Mammary epithelial cell (primary cell): Measurements from ENCODE around the gene CCR1.

Experiments
- EZH2 ChIP-seq: IDR thresholded peaks from 2 replicates; pipeline ENCODE4 v1.6.1; 2012; ENCODE audit warnings: low read length, inconsistent platforms, borderline replicate concordance
- TF ChIP-seq, protein P1 (sequence below), 2 donors: IDR thresholded peaks in 1 of 2; conservative IDR thresholded peaks in 1 of 2; 2 replicates each; pipeline ENCODE4 v1.5.1; 2011 to 2012; ENCODE audit warnings: inconsistent platforms in 2 of 2, low read length in 2 of 2, mild to moderate bottlenecking in 2 of 2, control low read depth in 1 of 2, low read depth in 1 of 2; ENCODE audit not compliant: insufficient read depth in 1 of 2; ENCODE audit errors: extremely low read depth in 1 of 2

DNA sequence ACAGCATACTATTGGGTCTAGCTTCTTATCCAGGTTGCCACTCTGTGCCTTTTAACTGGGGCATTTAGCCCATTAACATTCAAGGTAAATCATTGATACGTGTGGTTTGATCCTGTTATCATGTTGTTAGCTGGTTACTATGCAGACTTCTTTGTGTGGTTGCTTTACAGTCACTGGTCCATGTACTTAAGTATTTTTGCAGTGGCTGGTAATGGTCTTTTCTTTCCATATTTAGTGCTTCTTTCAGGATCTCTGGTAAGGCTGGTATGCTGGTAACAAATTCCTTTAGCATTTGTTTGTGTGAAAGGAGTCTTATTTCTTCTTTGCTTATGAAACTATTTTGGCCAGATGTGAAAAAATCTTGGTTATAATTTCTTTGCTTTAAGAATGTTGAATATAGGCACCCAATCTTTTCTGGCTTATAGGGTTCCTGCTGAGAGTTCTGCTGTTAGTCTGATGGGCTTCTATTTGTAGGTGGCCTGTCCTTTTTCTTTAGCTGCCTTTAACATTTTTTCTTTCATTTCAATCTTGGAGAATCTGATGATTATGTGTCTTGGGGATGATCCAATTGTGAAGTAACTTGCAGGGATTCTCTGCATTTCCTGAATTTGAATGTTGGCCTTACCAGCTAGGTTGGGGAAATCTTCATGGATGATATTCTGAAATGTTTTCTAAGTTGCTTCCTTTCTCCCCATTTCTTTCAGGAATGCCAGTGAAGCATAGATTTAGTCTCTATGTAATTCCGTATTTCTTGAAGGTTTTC lies 39.3 kb downstream of the CCR1 start:
- TF ChIP-seq, protein P1, sequence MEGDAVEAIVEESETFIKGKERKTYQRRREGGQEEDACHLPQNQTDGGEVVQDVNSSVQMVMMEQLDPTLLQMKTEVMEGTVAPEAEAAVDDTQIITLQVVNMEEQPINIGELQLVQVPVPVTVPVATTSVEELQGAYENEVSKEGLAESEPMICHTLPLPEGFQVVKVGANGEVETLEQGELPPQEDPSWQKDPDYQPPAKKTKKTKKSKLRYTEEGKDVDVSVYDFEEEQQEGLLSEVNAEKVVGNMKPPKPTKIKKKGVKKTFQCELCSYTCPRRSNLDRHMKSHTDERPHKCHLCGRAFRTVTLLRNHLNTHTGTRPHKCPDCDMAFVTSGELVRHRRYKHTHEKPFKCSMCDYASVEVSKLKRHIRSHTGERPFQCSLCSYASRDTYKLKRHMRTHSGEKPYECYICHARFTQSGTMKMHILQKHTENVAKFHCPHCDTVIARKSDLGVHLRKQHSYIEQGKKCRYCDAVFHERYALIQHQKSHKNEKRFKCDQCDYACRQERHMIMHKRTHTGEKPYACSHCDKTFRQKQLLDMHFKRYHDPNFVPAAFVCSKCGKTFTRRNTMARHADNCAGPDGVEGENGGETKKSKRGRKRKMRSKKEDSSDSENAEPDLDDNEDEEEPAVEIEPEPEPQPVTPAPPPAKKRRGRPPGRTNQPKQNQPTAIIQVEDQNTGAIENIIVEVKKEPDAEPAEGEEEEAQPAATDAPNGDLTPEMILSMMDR (conservative IDR thresholded peaks at IDR 0.05 in 1 of 2, IDR thresholded peaks at IDR 0.05 in 1 of 2; ENCODE audit: extremely low read depth in 1 of 2, insufficient read depth in 1 of 2, low read depth in 1 of 2, low read length in 2 of 2): no peak
- TF ChIP-seq EZH2: no peak
